GM18520 (cell line): ENCODE measurements around the gene PPP1R13B.
"Not testable (repeated sequence)": the region's sequence is repeated elsewhere in the genome, so short reads cannot be mapped to it uniquely, and the experiment has no call there.

Experiments
- ATAC-seq: cut with Tn5 transposase; IDR thresholded peaks from one replicate; pipeline ENCODE4 v1.9.1; 2021; ENCODE audit not compliant: unreplicated experiment

Gene PPP1R13B

GRCh38 chr14:103847451-103848174, at the start of gene PPP1R13B:
Gene PPP1R13B (minus strand): TSS chr14:103847575. CDS start chr14:103847307, 268 bp downstream.
- ATAC-seq = peak; percentile 73

GRCh38 chr14:103896578-103896977, 49.2 kb upstream of the PPP1R13B start:
- ATAC-seq = no peak

- ATAC-seq = no peak
Observed at GRCh38 chr14:103894723-103895059, 47.3 kb upstream of the PPP1R13B start.

- ATAC-seq = no peak
Observed at GRCh38 chr14:103894034-103894722, 46.8 kb upstream of the PPP1R13B start.

- no peak for ATAC-seq
Observed at GRCh38 chr14:103892247-103892646, 44.9 kb upstream of the PPP1R13B start.

- no peak for ATAC-seq
Observed at GRCh38 chr14:103891667-103892215, 44.4 kb upstream of the PPP1R13B start.

GRCh38 chr14:103890821-103891666, 43.7 kb upstream of the PPP1R13B start:
- no peak for ATAC-seq

- ATAC-seq = no peak
Observed at GRCh38 chr14:103890052-103890371, 42.6 kb upstream of the PPP1R13B start.

GRCh38 chr14:103889313-103890051, 42.1 kb upstream of the PPP1R13B start:
- no peak for ATAC-seq

- ATAC-seq = not testable (repeated sequence)
Observed at GRCh38 chr14:103889002-103889312, 41.6 kb upstream of the PPP1R13B start.

GRCh38 chr14:103887557-103888115, 40.3 kb upstream of the PPP1R13B start:
- no peak for ATAC-seq

GRCh38 chr14:103887170-103887501, 39.8 kb upstream of the PPP1R13B start:
- no peak for ATAC-seq

GRCh38 chr14:103886304-103887169, 39.2 kb upstream of the PPP1R13B start:
- ATAC-seq = no peak

- no peak for ATAC-seq
Observed at GRCh38 chr14:103885509-103885932, 38.1 kb upstream of the PPP1R13B start.

GRCh38 chr14:103884854-103885253, 37.5 kb upstream of the PPP1R13B start:
- no peak for ATAC-seq

- no peak for ATAC-seq
Observed at GRCh38 chr14:103883263-103883523, 35.8 kb upstream of the PPP1R13B start.

- no peak for ATAC-seq
Observed at GRCh38 chr14:103882503-103883262, 35.3 kb upstream of the PPP1R13B start.

GRCh38 chr14:103881268-103882201, 34.2 kb upstream of the PPP1R13B start:
- no peak for ATAC-seq
